Mesothelial cell of epicardium (in vitro differentiated cells): ENCODE measurements around the gene NELFCD. TPM values are rescaled to one million over a fixed set of nuclear protein-coding genes. Genes with fewer than 3 reads are reported as not detected.

Source experiments
- DNase-seq, 2 experiments: peaks; one replicate each; pipeline ENCODE4 v3.0.0; 2021; ENCODE audit warnings: low spot score in 2 of 2; ENCODE audit not compliant: unreplicated experiment in 2 of 2
- H3K27ac Mint-ChIP-seq: 2 replicates; pipeline ENCODE4 v1.8.0; 2021; ENCODE audit warnings: mixed read lengths
- H3K27me3 Mint-ChIP-seq: 2 replicates; pipeline ENCODE4 v1.8.0; 2021; ENCODE audit warnings: low read depth, mixed read lengths
- H3K36me3 Mint-ChIP-seq: 2 replicates; pipeline ENCODE4 v1.8.0; 2021; ENCODE audit warnings: mixed read lengths
- H3K4me1 Mint-ChIP-seq: 2 replicates; pipeline ENCODE4 v1.8.0; 2021; ENCODE audit warnings: mixed read lengths
- H3K4me3 Mint-ChIP-seq: 2 replicates; pipeline ENCODE4 v1.8.0; 2021; ENCODE audit warnings: mild to moderate bottlenecking, moderate library complexity, mixed read lengths
- H3K9me3 Mint-ChIP-seq: 2 replicates; pipeline ENCODE4 v1.8.0; 2021; ENCODE audit warnings: mixed read lengths
- CTCF ChIP-seq: fragments of 200-600 bp; sonication (generic); IDR thresholded peaks from one replicate; pipeline ENCODE4 v1.5.0; 2021; ENCODE audit warnings: antibody characterized with exemption; ENCODE audit not compliant: unreplicated experiment
- total RNA-seq: library from RNA; stranded (reverse); gene quantifications from 3 replicates; pipeline ENCODE4 v1.2.1, GENCODE V29; 2021

Gene NELFCD
- total RNA-seq, 1 donor from 2014 or later = 106 TPM

- Mint-ChIP-seq H3K4me1 (peaks cover 34% of the 10 kb centered on the region), H3K27ac (no peak overlapping the region), H3K9me3 (no peaks in the 10 kb centered on the region), H3K27me3 (no peaks in the 10 kb centered on the region), H3K4me3 (no peak overlapping the region), H3K36me3 (no peaks in the 10 kb centered on the region)
- peak in 1 of 2 experiments; percentile 11 for DNase-seq
- no peak for TF ChIP-seq CTCF
Observed at GRCh38 chr20:59014680-59015389, 33.8 kb downstream of the NELFCD start.

GRCh38 chr20:59015411-59015810 lies 34.4 kb downstream of the NELFCD start:
- no peak for DNase-seq
- no peak overlapping the region for H3K4me3 Mint-ChIP-seq
- no peak for TF ChIP-seq CTCF
- H3K9me3 Mint-ChIP-seq = no peaks in the 10 kb centered on the region
- H3K36me3 Mint-ChIP-seq = no peaks in the 10 kb centered on the region
- H3K27ac Mint-ChIP-seq = no peak overlapping the region
- H3K4me1 Mint-ChIP-seq = peaks cover 29% of the 10 kb centered on the region
- H3K27me3 Mint-ChIP-seq = no peaks in the 10 kb centered on the region

- H3K9me3 Mint-ChIP-seq = no peaks in the 10 kb centered on the region
- H3K4me1 Mint-ChIP-seq = peaks cover 27% of the 10 kb centered on the region
- H3K27ac Mint-ChIP-seq = peak overlapping the region; percentile 53
- no peaks in the 10 kb centered on the region for H3K27me3 Mint-ChIP-seq
- peak in 1 of 2 experiments; percentile 27 for DNase-seq
- TF ChIP-seq CTCF = no peak
- no peak overlapping the region for H3K4me3 Mint-ChIP-seq
- no peaks in the 10 kb centered on the region for H3K36me3 Mint-ChIP-seq
Observed at GRCh38 chr20:59015812-59016711, 35.0 kb downstream of the NELFCD start.

- H3K27me3 Mint-ChIP-seq = no peaks in the 10 kb centered on the region
- H3K4me3 Mint-ChIP-seq = no peak overlapping the region
- H3K27ac Mint-ChIP-seq = no peak overlapping the region
- TF ChIP-seq CTCF = no peak
- no peaks in the 10 kb centered on the region for H3K9me3 Mint-ChIP-seq
- H3K4me1 Mint-ChIP-seq = peaks cover 27% of the 10 kb centered on the region
- no peaks in the 10 kb centered on the region for H3K36me3 Mint-ChIP-seq
- peak in 1 of 2 experiments; percentile 26 for DNase-seq
Observed at GRCh38 chr20:59016795-59017492, 35.9 kb downstream of the NELFCD start.

- peak in 1 of 2 experiments; percentile 36 for DNase-seq
- H3K27ac Mint-ChIP-seq = no peak overlapping the region
- no peak for TF ChIP-seq CTCF
- no peak overlapping the region for H3K4me3 Mint-ChIP-seq
- H3K36me3 Mint-ChIP-seq = peaks cover 5% of the 10 kb centered on the region
- H3K4me1 Mint-ChIP-seq = peaks cover 27% of the 10 kb centered on the region
- H3K27me3 Mint-ChIP-seq = no peaks in the 10 kb centered on the region
- H3K9me3 Mint-ChIP-seq = no peaks in the 10 kb centered on the region
Observed at GRCh38 chr20:59017493-59018231, 36.6 kb downstream of the NELFCD start.
